Activated T-cell treated with anti-CD3 and anti-CD28 coated beads for 24 hours (primary cell): ENCODE measurements around the gene CA5B.
"Not testable (repeated sequence)": the region's sequence is repeated elsewhere in the genome, so short reads cannot be mapped to it uniquely, and the experiment has no call there.

ENCODE experiments used
- DNase-seq: peaks from one replicate; pipeline ENCODE4 v3.0.0-alpha.2; 2020; ENCODE audit warnings: low read depth

CA5B gene

GRCh38 chrX:15737959-15738902 lies at the start of gene CA5B:
Gene CA5B, plus strand, starts transcription at chrX:15738270. Its CDS starts 11,754 bp downstream, at chrX:15750024.
- peak; percentile 88 for DNase-seq

- no peak for DNase-seq
These were observed 43.1 kb upstream of the CA5B start for GRCh38 chrX:15694941-15695451.

GRCh38 chrX:15696516-15696915 lies 41.6 kb upstream of the CA5B start:
- DNase-seq: no peak

GRCh38 chrX:15702488-15703371 lies 35.3 kb upstream of the CA5B start:
- DNase-seq: no peak

GRCh38 chrX:15703809-15704208 lies 34.3 kb upstream of the CA5B start:
- DNase-seq: not testable (repeated sequence)

- not testable (repeated sequence) for DNase-seq
These were observed 33.8 kb upstream of the CA5B start for GRCh38 chrX:15704273-15704672.

- no peak for DNase-seq
These were observed 23.5 kb upstream of the CA5B start for GRCh38 chrX:15714529-15714928.

GRCh38 chrX:15718283-15718970 lies 19.6 kb upstream of the CA5B start:
- no peak for DNase-seq

- no peak for DNase-seq
These were observed 18.6 kb upstream of the CA5B start for GRCh38 chrX:15719324-15719968.

- DNase-seq: no peak
These were observed 16.2 kb upstream of the CA5B start for GRCh38 chrX:15721911-15722310.

- no peak for DNase-seq
These were observed 14.1 kb upstream of the CA5B start for GRCh38 chrX:15723887-15724517.

- no peak for DNase-seq
These were observed 13.2 kb upstream of the CA5B start for GRCh38 chrX:15724911-15725310.

GRCh38 chrX:15731368-15731767 lies 6.7 kb upstream of the CA5B start:
- not testable (repeated sequence) for DNase-seq

- DNase-seq: no peak
These were observed 696 bp upstream of the CA5B start for GRCh38 chrX:15737190-15737958.

- no peak for DNase-seq
These were observed 1.8 kb downstream of the CA5B start for GRCh38 chrX:15739886-15740285.

- DNase-seq: no peak
These were observed 6.3 kb downstream of the CA5B start for GRCh38 chrX:15744181-15744867.

- no peak for DNase-seq
These were observed 7.1 kb downstream of the CA5B start for GRCh38 chrX:15745179-15745578.

- not testable (repeated sequence) for DNase-seq
These were observed 8.6 kb downstream of the CA5B start for GRCh38 chrX:15746651-15747050.

- no peak for DNase-seq
These were observed 9.6 kb downstream of the CA5B start for GRCh38 chrX:15747626-15748173.
